22Rv1 (cell line): ENCODE measurements around the gene MTERF4.

Experiments
- H3K27ac ChIP-seq: fragments of 450-650 bp; 2 replicates; pipeline ENCODE4 v1.5.1; 2017
- ZFX ChIP-seq: fragments of 450-650 bp; IDR thresholded peaks from 2 replicates; pipeline ENCODE4 v1.6.1; 2017; ENCODE audit warnings: antibody characterized with exemption, borderline replicate concordance
- TF ChIP-seq, protein P1 (sequence below): fragments of 450-650 bp; IDR thresholded peaks from 2 replicates; pipeline ENCODE4 v1.5.1; 2017; ENCODE audit warnings: mild to moderate bottlenecking

Gene MTERF4

DNA sequence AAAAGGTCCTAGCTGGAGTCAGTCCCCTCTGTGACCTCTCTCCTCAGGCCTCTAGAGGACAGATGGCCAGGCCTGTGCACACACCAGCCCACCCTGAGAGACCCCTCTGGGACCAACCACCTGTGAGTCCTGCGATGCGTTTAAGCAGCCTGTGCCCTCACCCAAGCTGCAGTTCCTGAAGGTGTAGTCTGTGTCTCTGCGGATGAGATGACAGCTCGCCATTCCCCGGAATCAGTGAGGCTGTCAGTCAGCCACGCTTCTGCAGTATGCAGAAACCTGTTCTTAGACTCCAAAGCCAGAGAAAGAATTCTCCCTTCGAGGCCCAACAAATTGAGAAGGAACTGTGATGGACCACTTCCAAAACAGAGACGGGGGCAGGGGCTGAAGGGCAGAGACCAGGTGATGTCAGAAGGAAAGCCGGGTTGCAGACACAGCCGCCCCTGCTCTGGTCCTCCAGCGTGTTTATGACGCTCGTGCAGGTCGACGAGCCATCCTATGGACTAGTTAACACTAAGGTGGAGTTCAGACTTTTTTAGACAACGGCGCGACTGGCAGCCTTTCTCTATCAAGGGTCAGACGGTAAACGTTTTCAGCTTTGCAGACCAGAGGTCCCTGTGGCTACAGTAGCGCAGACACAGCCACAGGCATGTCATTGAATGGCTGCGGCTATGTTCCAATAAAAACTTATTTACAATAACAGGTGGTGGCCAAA is 10.2 kb downstream of the MTERF4 start:
- peak overlapping the region; percentile 100 for H3K27ac ChIP-seq
- TF ChIP-seq ZFX: no peak
- TF ChIP-seq, protein P1, sequence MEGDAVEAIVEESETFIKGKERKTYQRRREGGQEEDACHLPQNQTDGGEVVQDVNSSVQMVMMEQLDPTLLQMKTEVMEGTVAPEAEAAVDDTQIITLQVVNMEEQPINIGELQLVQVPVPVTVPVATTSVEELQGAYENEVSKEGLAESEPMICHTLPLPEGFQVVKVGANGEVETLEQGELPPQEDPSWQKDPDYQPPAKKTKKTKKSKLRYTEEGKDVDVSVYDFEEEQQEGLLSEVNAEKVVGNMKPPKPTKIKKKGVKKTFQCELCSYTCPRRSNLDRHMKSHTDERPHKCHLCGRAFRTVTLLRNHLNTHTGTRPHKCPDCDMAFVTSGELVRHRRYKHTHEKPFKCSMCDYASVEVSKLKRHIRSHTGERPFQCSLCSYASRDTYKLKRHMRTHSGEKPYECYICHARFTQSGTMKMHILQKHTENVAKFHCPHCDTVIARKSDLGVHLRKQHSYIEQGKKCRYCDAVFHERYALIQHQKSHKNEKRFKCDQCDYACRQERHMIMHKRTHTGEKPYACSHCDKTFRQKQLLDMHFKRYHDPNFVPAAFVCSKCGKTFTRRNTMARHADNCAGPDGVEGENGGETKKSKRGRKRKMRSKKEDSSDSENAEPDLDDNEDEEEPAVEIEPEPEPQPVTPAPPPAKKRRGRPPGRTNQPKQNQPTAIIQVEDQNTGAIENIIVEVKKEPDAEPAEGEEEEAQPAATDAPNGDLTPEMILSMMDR: no peak

DNA sequence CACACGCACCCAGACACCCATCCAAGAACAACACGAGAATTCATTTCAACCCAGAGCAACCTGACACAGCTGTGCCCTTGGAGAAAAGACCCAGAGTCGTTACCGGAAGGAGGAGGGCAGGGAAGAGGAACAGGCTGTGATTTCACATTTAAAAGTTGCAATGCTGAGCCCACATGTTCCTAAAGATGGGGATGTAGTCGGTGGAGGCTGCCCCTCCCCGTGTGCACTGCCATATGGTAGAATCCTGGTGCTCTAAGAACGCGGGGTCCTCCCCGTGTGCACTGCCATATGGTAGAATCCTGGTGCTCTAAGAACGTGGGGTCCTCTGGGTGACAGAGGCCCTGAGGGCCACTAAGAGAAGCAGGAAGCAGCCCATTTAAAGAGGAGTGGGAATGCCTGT is 10.9 kb downstream of the MTERF4 start:
- peak overlapping the region; percentile 100 for H3K27ac ChIP-seq
- TF ChIP-seq ZFX: no peak
- TF ChIP-seq, protein P1: no peak

DNA sequence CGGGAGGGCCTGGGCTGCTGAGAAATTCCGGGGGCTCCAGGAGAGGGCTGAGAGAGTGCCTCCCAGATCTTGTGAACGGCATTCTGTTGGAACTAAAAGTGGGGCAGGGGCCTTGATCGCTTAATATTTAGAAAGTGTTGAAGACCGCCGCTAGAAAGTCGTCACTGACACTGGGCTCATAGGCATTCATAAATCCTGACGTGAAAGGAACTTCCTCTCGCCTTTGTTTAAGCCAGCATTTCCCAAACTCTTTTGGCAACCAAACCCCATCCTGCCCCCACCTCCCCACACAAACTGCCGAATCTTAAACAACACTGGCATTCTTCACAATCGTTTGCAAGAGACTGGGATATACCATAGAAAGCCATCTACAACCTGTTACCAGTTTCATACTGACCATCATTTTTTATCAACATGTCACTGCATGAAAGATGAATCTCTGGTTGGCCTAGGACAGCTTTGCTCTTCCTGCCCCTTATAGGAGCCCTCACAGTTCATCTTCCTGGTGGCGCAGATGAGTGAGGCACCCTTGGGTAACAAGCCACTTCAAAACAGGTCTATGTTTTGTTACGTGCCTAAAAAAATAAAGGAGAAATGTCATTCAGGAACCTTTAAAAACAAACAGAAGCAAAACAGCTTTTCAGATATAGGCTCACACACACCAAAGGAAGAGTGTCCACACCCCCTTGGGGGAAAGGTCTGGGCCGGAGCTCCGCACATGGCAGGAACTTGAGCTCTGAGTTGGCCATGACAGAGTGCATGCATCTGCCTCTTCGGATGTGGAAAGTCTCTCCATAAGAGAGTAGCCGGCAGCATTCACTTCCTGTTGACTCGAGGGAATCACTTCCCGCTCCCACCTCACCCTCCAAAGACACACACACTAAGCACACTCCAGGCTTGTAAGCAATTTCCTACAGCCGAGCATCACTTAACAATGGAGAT is 13.0 kb downstream of the MTERF4 start:
- no peak for TF ChIP-seq ZFX
- TF ChIP-seq, protein P1: no peak
- peak overlapping the region; percentile 100 for H3K27ac ChIP-seq

DNA sequence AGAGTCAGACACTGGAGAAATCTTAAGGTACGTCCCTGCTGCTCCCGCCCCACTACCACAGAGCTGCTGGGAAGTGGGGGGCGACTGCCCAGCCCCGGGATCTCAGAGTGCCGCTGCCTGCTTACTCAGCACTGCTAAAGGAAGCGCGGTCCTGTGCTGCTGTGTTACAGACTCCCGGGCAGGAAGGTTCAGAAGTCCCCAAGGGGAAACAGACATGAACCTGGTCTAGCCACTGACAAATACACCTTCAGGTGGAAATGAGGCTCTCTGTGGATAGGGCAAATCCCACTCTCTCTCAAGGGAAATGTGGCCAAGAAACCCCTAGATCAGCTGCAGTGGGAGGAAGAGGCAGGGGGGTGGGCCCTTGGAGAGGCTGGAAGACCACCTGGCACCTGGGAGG is 13.7 kb downstream of the MTERF4 start:
- TF ChIP-seq, protein P1: no peak
- no peak for TF ChIP-seq ZFX
- peak overlapping the region; percentile 100 for H3K27ac ChIP-seq

DNA sequence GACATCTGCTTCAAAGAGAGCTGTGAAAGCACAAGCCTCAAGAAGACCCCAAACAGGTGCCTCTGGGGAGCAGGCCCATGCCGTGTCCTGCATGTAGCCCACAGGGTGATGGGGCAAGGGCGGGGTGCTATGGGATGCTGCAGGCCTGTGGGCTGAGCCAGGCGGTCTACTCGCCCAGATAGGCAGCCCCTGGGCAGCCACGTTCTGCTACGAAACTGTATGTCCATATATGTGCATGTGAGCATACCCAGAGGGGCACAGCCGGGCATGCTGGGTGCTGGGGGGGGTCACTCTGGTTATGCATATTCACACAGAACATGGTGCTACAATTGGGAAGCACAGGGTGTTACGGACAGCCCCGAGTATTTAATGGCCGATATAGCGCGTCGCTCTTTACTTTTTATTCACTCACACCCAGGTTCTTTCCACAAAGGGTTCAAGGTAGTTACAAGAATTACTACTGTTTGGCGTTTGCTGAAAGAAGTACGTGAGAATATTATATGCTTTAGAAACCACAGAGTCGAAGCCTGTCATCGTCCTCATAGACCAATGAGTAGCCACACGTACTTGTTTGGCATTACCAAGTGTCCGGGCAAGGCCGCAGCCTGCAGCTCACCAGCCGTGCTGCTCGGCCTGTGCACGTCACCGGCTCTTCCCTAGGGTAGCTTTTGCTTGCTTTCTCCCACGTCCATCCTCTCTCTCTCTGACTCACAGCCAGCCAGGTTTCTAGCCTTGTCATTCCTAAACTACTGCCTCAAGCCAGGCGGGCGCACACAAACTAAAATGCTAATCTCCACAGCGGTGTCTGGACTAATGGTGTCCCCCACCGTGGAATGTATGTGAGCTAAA is 14.4 kb downstream of the MTERF4 start:
- H3K27ac ChIP-seq: peak overlapping the region; percentile 100
- no peak for TF ChIP-seq ZFX
- TF ChIP-seq, protein P1: no peak

DNA sequence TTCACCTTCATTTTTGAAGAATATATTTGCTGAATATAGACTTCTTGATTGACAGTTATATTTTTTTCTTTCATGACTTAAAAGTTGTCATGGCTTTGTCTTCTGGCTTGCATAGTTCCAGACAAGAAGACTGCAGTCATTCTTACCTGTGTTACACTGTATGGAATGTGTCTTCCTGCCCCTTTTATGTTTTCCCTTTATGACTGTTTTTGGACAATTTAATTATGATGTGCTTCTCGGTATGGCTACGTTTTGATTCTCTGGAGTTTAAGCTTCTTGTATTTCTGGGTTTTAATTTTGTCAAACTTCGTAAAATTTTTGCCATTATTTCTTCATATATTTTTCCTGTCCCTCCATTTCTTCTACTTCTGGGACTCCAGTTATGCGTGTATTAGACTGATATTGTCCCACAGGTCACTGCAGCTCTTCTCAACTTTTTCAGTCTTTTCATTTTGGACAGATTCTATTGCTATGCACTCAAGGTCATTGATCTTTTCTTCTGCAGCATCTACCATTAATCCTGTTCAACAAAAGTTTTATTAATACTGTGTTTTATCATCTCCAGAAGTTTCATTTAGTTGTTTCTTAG is 17.1 kb downstream of the MTERF4 start:
- TF ChIP-seq, protein P1: no peak
- TF ChIP-seq ZFX: no peak
- H3K27ac ChIP-seq: peak overlapping the region; percentile 100
